CD4-positive, alpha-beta T cell treated with Interleukin-2 at 100 ng/mL for 4 hours (primary cell): ENCODE results near the gene FGF3.

Experiments used
- DNase-seq: peaks from one replicate; pipeline ENCODE4 v3.0.0-alpha.2; 2020; ENCODE audit warnings: low spot score

Gene FGF3

GRCh38 chr11:69804769-69805508 is 14.3 kb downstream of the FGF3 start:
- DNase-seq = no peak

GRCh38 chr11:69803604-69804218 is 15.5 kb downstream of the FGF3 start:
- DNase-seq = no peak

- no peak for DNase-seq
Observed at GRCh38 chr11:69803022-69803421, 16.2 kb downstream of the FGF3 start.

GRCh38 chr11:69802590-69802989 is 16.6 kb downstream of the FGF3 start:
- DNase-seq = no peak

GRCh38 chr11:69801513-69802335 is 17.5 kb downstream of the FGF3 start:
- DNase-seq = peak; percentile 7

GRCh38 chr11:69800278-69800677 is 18.9 kb downstream of the FGF3 start:
- no peak for DNase-seq

- no peak for DNase-seq
Observed at GRCh38 chr11:69799582-69799981, 19.6 kb downstream of the FGF3 start.

- no peak for DNase-seq
Observed at GRCh38 chr11:69799097-69799496, 20.1 kb downstream of the FGF3 start.

- DNase-seq = no peak
Observed at GRCh38 chr11:69797737-69798528, 21.3 kb downstream of the FGF3 start.

GRCh38 chr11:69797156-69797555 is 22.1 kb downstream of the FGF3 start:
- DNase-seq = no peak

GRCh38 chr11:69796063-69796462 is 23.2 kb downstream of the FGF3 start:
- DNase-seq = no peak

GRCh38 chr11:69791276-69792180 is 27.7 kb downstream of the FGF3 start:
- DNase-seq = no peak

- no peak for DNase-seq
Observed at GRCh38 chr11:69788956-69789355, 30.3 kb downstream of the FGF3 start.

- DNase-seq = no peak
Observed at GRCh38 chr11:69787906-69788305, 31.3 kb downstream of the FGF3 start.

- no peak for DNase-seq
Observed at GRCh38 chr11:69787457-69787856, 31.8 kb downstream of the FGF3 start.

GRCh38 chr11:69781241-69781640 is 38.0 kb downstream of the FGF3 start:
- no peak for DNase-seq

- DNase-seq = no peak
Observed at GRCh38 chr11:69778373-69778772, 40.8 kb downstream of the FGF3 start.

- DNase-seq = no peak
Observed at GRCh38 chr11:69775163-69775755, 44.0 kb downstream of the FGF3 start, which contains the start of gene FGF4. FGF4 (minus strand) TSS chr11:69775341; CDS start chr11:69775084, 257 bp downstream.

GRCh38 chr11:69774354-69775162 is 44.7 kb downstream of the FGF3 start:
- DNase-seq = no peak
